ENCODE data around the gene ADGRB3. TPM values are rescaled to one million over a fixed set of nuclear protein-coding genes. Genes with fewer than 3 reads are reported as not detected.

ADGRB3 gene
- total RNA-seq, 4 donors from 2014 or later, result 1.6 to 2.6 (median 1.8) TPM

DNA sequence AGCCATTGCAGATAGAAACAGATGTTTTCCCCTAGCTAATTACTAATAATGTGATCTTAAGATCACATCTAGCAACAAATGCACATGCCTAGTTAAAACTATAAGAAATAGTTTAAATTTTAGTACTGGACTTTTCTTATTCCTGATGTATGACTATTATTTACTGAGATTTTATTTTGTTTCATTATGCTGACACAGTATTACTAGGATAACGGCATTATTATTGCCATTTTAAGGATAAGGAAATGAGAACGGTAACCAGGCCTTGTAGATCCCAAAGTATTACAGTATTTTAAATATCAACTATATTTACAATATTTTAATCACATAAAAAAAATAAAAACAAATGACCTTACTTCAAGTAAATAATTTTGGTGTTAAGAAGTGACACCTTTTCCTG is 240.3 kb downstream of the ADGRB3 start:
- no peak for TF ChIP-seq CTCF (IDR thresholded peaks at IDR 0.05; ENCODE audit: low read depth)

- TF ChIP-seq CTCF (IDR thresholded peaks at IDR 0.05; ENCODE audit: low read depth), result no peak
Observed at GRCh38 chr6:68876792-68877493, 241.9 kb downstream of the ADGRB3 start.

GRCh38 chr6:68880050-68880813 is 245.2 kb downstream of the ADGRB3 start:
- TF ChIP-seq CTCF (IDR thresholded peaks at IDR 0.05; ENCODE audit: low read depth), result no peak

DNA sequence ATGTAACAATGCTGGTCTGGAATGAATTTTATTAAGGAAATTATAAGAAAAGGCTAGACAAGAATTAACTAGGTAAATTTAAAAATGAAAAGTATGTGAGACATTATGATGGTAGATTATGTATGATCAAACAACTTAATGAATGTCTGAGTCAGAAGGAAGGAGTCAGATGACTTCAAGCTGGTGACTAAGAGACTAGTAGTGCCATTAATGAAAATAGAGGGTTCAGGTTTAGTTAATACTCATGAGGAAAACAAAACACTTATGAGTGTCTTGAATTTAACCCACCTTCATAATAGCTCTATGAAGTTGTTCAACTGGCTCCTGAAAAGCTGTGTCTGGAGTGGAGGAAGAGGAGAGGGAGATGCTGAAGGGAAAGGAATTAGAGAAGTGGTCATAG is 256.3 kb downstream of the ADGRB3 start:
- no peak for TF ChIP-seq CTCF (IDR thresholded peaks at IDR 0.05; ENCODE audit: low read depth)

- no peak for TF ChIP-seq CTCF (IDR thresholded peaks at IDR 0.05; ENCODE audit: low read depth)
Observed at GRCh38 chr6:68892452-68892851, 257.4 kb downstream of the ADGRB3 start.

DNA sequence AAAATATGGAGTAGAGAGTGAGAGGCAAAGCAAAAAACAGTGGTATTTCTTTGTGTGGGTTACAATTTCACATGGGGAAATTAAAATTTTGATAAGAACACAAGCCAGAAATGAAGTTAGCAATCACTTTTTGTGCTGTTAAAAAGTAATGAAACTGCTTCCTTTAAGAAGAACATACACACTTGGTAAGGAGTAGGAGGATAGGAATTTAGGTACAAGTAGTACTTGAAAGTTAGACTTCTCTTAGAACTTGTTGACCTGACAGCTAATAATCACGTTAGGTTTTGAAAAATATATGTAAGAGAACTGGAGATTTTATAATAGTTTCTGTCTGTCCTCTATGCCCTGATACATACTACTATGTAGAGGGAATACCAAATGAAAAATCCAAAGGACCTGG is 260.8 kb downstream of the ADGRB3 start:
- TF ChIP-seq CTCF (IDR thresholded peaks at IDR 0.05; ENCODE audit: low read depth), result no peak

DNA sequence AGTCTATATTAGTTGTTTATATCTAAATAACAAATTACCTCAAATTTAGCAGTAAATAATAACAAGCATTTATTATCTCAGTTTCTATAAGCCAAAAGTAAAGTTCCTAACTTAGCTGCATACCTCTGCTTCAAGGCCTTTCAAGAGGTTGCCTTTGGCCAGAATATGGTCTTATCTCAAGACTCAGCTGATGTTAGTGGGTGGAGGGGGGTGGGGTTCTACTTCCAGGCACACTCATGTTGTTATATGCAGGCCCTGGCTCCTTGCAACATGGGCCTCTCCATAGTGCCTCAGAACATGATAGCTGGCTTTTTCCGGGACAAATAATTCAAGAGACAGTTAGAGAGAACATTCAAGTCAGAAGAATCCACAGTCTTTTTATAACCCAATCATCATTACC is 266.0 kb downstream of the ADGRB3 start:
- TF ChIP-seq CTCF (IDR thresholded peaks at IDR 0.05; ENCODE audit: low read depth), result no peak

Measured in subcutaneous adipose tissue (tissue), 4 donors.